Activated naive CD4-positive, alpha-beta T cell treated with anti-CD3 and anti-CD28 coated beads, Interleukin-2, amount 10 ng/mL, durations not matched to agents 7 days and 5 days (primary cell): ENCODE results near the gene ASCL5.

Experiments
- CTCF ChIA-PET: fragments of 350-600 bp; sonication (Branson Sonifier 250); formaldehyde crosslinking; loops from one replicate; lab custom pipeline; 2021; ENCODE audit warnings: antibody characterized with exemption; lab: Charles Lee
- DNase-seq: peaks from one replicate; pipeline ENCODE4 v3.0.0-alpha.2; 2020
- H3K27ac Mint-ChIP-seq: one replicate; pipeline ENCODE4 v1.8.0; 2021; ENCODE audit warnings: mild to moderate bottlenecking, moderate library complexity, mixed read lengths
- H3K27me3 Mint-ChIP-seq: one replicate; pipeline ENCODE4 v1.8.0; 2021; ENCODE audit warnings: mild to moderate bottlenecking, mixed read lengths
- H3K36me3 Mint-ChIP-seq: one replicate; pipeline ENCODE4 v1.8.0; 2021; ENCODE audit warnings: mixed read lengths
- H3K4me1 Mint-ChIP-seq: one replicate; pipeline ENCODE4 v1.8.0; 2021; ENCODE audit warnings: mixed read lengths
- H3K4me3 Mint-ChIP-seq: one replicate; pipeline ENCODE4 v1.8.0; 2021; ENCODE audit warnings: mild to moderate bottlenecking, moderate library complexity, mixed read lengths
- H3K9me3 Mint-ChIP-seq: one replicate; pipeline ENCODE4 v1.8.0; 2021; ENCODE audit warnings: mixed read lengths

The ASCL5 gene

DNA sequence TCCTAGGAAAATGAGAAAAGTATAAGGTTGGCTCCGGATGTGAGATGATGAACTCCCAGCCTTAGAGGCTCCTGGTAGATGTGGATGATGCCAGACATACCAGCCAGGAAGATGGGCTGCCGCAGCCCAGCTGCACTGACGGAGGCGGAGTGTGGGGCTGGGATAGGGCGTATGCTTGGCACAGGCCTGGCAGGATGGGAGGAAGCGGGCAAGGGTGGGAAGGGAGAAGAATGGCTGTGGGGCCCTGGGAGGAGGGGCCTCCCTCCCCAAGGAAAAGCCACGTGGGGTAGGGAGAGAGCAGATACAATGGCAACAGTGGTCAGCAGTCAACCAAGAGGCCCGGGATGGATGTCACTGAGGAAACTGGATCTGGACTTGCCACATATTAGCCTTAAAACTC lies 62.2 kb downstream of the ASCL5 start:
- Mint-ChIP-seq H3K4me1 (no peaks in the 10 kb centered on the region), H3K27me3 (peaks cover 42% of the 10 kb centered on the region), H3K9me3 (no peaks in the 10 kb centered on the region), H3K4me3 (no peak overlapping the region), H3K36me3 (no peaks in the 10 kb centered on the region), H3K27ac (no peak overlapping the region)
- no peak for DNase-seq
- CTCF ChIA-PET = interaction anchor here (1.0 kb wide), 1 partner anchor 93 kb away, joined by 4 read pairs; no protein-coding TSS in a partner anchor
